HG03135 (cell line): ENCODE measurements around the gene RNF149.
A peak's percentile ranks its signal among the peaks of the same experiment; 100 is the strongest.
"Not testable (repeated sequence)": the region's sequence is repeated elsewhere in the genome, so short reads cannot be mapped to it uniquely, and the experiment has no call there.

Experiments used
- ATAC-seq: cut with Tn5 transposase; IDR thresholded peaks from one replicate; pipeline ENCODE4 v1.9.1; 2021; ENCODE audit warnings: mild to moderate bottlenecking, moderate library complexity; ENCODE audit not compliant: unreplicated experiment

RNF149 gene

GRCh38 chr2:101258804-101259203 lies 49.7 kb downstream of the RNF149 start:
- ATAC-seq = no peak

GRCh38 chr2:101256316-101256715 lies 52.2 kb downstream of the RNF149 start:
- no peak for ATAC-seq

- ATAC-seq = no peak
Measured at GRCh38 chr2:101255501-101255900, 53.0 kb downstream of the RNF149 start.

DNA sequence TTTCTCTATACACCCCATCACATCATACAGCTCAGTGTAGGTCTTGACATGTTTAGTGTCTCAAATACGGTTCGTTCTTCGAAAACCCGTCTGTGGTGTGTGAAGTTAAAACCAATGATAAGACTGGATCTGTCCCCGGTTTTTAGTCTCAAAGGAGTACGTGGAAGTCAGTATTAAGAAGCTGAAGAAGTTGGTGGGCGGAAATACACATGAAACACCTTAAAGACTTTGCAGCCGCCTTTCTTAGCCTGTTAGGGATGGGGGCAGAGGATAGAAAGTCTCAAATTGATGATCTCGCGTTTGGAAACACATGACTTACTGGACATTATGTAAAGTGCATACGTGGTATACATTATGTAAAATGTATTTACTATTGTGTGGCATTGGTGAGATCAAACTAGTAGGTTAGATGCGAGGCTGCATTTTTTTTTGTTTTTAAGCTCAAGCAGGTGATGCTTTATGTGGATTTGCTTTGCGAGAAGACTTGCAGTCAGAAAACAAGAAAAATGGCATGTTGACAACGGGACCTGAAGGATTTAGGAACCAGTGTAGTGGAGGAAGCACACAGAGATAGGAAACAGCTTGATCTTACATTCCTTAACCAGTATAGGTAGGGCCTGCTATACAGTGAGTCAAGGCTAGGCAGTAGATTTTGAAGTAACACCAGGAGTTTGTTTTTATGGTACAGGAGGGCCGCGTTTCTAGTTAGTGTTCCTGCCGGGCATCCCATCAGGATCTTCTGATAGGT lies 54.6 kb downstream of the RNF149 start:
- ATAC-seq = peak; percentile 3

- peak; percentile 55 for ATAC-seq
Measured at GRCh38 chr2:101253013-101253702, 55.3 kb downstream of the RNF149 start.

- ATAC-seq = peak; percentile 82
Measured at GRCh38 chr2:101252408-101253012, 56.0 kb downstream of the RNF149 start, which contains the start of gene CNOT11. TSS of gene CNOT11 (plus strand) at chr2:101252886. CDS start at chr2:101252965, 79 bp downstream.

- ATAC-seq = peak; percentile 50
Measured at GRCh38 chr2:101251844-101252407, 56.6 kb downstream of the RNF149 start.

DNA sequence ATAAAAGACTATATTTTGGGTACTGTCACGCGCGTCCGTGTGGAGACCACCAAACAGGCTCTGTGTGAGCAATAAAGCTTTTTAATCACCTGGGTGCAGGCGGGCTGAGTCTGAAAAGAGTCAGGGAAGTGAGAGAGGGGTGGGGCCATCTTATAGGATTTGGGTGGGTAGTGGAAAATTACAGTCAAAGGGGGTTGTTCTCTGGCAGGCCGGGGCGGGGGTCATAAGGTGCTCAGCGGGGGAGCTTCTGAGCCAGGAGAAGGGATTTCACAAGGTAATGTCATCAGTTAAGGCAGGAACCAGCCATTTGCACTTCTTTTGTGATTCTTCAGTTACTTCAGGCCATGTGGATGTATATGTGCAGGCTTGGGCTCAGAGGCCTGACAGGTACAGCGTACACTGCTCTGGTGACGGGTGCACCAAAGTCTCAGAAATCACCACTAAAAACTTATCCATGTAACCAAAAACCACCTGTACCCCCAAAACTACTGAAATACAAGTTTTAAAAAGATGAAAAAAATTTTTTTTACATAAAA lies 57.2 kb downstream of the RNF149 start:
- ATAC-seq = not testable (repeated sequence)

GRCh38 chr2:101249826-101250225 lies 58.7 kb downstream of the RNF149 start:
- ATAC-seq = no peak

GRCh38 chr2:101248756-101249155 lies 59.7 kb downstream of the RNF149 start:
- ATAC-seq = not testable (repeated sequence)

DNA sequence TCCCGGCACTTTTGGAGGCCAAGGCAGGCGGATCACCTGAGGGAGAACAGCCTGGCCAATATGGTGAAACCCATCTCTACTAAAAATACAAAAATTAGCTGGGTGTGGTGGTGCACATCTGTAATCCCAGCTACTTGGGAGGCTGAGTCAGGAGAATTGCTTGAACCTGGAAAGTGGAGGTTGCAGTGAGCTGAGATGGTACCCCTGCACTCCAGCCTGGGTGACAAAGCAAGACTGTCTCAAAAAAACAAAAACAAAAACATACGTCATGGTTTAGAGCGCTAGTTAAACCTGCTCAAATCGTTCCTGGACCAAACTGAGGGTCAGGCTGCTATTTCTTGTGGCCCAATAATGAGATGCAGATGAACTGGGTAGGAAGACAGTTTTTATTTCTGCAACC lies 63.0 kb downstream of the RNF149 start:
- not testable (repeated sequence) for ATAC-seq

- ATAC-seq = not testable (repeated sequence)
Measured at GRCh38 chr2:101244899-101245298, 63.6 kb downstream of the RNF149 start.

DNA sequence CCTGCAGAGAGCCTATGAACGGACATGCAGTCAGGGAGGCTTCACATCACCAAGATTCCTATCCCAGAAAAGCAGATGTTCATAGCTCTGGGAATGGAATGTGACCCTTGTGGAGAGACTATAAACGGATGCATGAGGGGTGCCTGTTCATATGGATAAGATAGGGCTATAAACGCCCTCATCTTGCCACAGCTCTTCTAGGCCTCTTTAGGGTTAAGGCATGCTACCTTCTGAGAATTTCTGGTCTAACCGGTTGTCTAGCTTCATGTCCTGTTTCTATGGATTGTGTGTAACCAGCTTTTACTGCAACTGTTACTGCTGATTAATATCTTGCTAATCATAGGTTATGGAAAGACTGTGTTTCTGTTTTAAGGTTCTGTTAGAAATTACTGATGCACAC lies 64.1 kb downstream of the RNF149 start:
- not testable (repeated sequence) for ATAC-seq

DNA sequence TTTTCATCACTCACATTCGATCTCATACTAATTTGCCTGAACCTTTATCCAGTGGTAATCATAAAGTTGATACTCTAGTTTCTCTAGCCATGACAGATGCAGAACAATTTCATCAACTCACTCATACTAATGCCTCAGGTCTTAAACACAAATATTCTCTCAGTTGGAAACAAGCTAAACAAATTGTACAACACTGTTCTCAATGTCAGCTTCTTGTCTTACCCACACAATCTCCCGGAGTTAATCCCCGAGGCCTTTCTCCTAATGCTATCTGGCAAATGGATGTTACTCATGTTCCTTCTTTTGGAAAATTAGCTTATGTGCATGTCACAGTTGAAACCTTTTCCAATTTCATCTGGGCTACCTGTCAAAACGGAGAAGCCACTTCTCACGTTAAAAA lies 67.3 kb downstream of the RNF149 start:
- no peak for ATAC-seq

DNA sequence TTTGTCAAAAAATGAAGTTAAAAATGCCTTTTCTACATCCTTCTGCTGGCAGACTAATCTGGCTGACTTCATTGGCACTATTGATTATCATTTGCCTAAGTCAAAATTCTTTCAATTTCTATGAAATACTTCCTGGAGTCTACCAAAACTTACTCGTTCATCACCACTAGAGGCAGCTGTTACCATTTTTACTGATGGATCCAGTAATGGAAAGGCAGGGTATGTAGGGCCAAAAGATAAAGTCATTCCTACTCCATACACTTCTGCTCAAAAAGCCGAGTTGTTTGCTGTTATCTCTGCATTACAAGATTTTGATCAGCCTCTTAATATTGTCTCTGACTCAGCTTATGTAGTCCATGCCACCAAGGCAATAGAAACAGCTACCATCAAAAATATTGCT lies 67.8 kb downstream of the RNF149 start:
- ATAC-seq = not testable (repeated sequence)

DNA sequence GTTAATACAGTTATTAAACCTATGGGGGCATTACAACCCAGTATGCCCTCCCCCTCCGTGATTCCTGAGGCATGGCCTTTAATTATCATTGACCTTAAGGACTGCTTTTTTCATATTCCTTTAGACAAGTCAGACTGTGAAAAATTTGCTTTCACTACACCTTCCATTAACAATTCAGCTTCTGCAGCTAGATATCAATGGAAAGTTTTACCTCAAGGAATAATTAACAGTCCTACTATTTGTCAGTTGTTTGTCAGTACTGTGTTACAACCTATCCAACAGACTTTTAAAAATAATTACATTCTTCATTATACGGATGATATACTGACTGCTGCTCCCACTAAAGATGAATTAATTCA lies 68.8 kb downstream of the RNF149 start:
- not testable (repeated sequence) for ATAC-seq

GRCh38 chr2:101238930-101239759 lies 69.4 kb downstream of the RNF149 start:
- ATAC-seq = no peak

DNA sequence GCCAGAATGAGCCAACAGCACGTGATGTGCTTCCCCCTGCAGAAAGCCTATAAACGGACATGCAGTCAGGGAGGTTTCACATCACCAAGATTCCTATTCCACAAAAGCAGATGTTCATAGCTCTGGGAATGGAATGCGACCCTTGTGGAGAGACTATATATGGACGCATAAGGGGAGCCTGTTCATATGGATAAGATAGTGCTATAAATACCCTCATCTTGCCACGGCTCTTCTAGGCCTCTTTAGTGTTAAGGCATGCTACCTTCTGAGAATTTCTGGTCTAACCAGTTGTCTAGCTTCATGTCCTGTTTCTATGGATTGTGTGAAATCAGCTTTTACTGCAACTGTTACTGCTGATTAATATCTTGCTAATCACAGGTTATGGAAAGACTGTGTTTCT lies 70.6 kb downstream of the RNF149 start:
- ATAC-seq = not testable (repeated sequence)

GRCh38 chr2:101235956-101236355 lies 72.5 kb downstream of the RNF149 start:
- not testable (repeated sequence) for ATAC-seq

GRCh38 chr2:101234169-101234938 lies 74.1 kb downstream of the RNF149 start:
- no peak for ATAC-seq
